Stimulated activated CD4-positive, alpha-beta T cell treated with anti-CD3 and anti-CD28 coated beads, Interleukin-1b, Interleukin-23, amount 100 ng/mL, for 1 hour (primary cell): Measurements from ENCODE around the gene EGFR.
"Not testable (repeated sequence)": the region's sequence is repeated elsewhere in the genome, so short reads cannot be mapped to it uniquely, and the experiment has no call there.

ENCODE experiments used
- DNase-seq, 2 donors: peaks; one replicate each; pipeline ENCODE4 v3.0.0-alpha.2; 2020; ENCODE audit warnings: low read depth in 2 of 2

Gene EGFR

GRCh38 chr7:55147736-55148135, 128.9 kb downstream of the EGFR start:
- no peak for DNase-seq

GRCh38 chr7:55148571-55148970, 129.8 kb downstream of the EGFR start:
- DNase-seq, result no peak

- no peak for DNase-seq
Measured at GRCh38 chr7:55149001-55149400, 130.2 kb downstream of the EGFR start.

- no peak for DNase-seq
Measured at GRCh38 chr7:55150166-55150565, 131.3 kb downstream of the EGFR start.

- DNase-seq, result no peak
Measured at GRCh38 chr7:55150709-55151451, 132.1 kb downstream of the EGFR start.

GRCh38 chr7:55152516-55152915, 133.7 kb downstream of the EGFR start:
- no peak for DNase-seq

GRCh38 chr7:55154096-55154495, 135.3 kb downstream of the EGFR start:
- DNase-seq, result no peak

- no peak for DNase-seq
Measured at GRCh38 chr7:55155351-55156117, 136.7 kb downstream of the EGFR start.

GRCh38 chr7:55156919-55157763, 138.3 kb downstream of the EGFR start:
- no peak for DNase-seq

- DNase-seq, result no peak
Measured at GRCh38 chr7:55157764-55158105, 138.9 kb downstream of the EGFR start.

GRCh38 chr7:55158541-55159382, 139.9 kb downstream of the EGFR start:
- DNase-seq, result no peak

GRCh38 chr7:55160539-55160938, 141.7 kb downstream of the EGFR start:
- no peak for DNase-seq

GRCh38 chr7:55161154-55161687, 142.4 kb downstream of the EGFR start:
- no peak for DNase-seq

- no peak for DNase-seq
Measured at GRCh38 chr7:55162476-55162875, 143.7 kb downstream of the EGFR start.

- no peak for DNase-seq
Measured at GRCh38 chr7:55163733-55164132, 144.9 kb downstream of the EGFR start.

- DNase-seq, result no peak
Measured at GRCh38 chr7:55164527-55164926, 145.7 kb downstream of the EGFR start.

- DNase-seq, result no peak
Measured at GRCh38 chr7:55165176-55165861, 146.5 kb downstream of the EGFR start.

GRCh38 chr7:55167296-55167695, 148.5 kb downstream of the EGFR start:
- not testable (repeated sequence) for DNase-seq

GRCh38 chr7:55170335-55171069, 151.7 kb downstream of the EGFR start:
- no peak for DNase-seq

- DNase-seq, result no peak
Measured at GRCh38 chr7:55171157-55171556, 152.3 kb downstream of the EGFR start.
